ENCODE measurements around the gene AIP.

AIP gene

GRCh38 chr11:67482827-67483798 lies at the start of gene AIP:
TSS of gene AIP (plus strand) at chr11:67483026. CDS start at chr11:67483159, 133 bp downstream.
- peak; percentile 91 to 96 for DNase-seq (ENCODE audit: extremely low read depth in 1 of 2, low read depth in 1 of 2)

- no peak for DNase-seq (ENCODE audit: extremely low read depth in 1 of 2, low read depth in 1 of 2)
Measured at GRCh38 chr11:67433536-67434394, 49.1 kb upstream of the AIP start.

GRCh38 chr11:67434395-67434881 lies 48.4 kb upstream of the AIP start:
- no peak for DNase-seq (ENCODE audit: extremely low read depth in 1 of 2, low read depth in 1 of 2)

- DNase-seq (ENCODE audit: extremely low read depth in 1 of 2, low read depth in 1 of 2): no peak
Measured at GRCh38 chr11:67435031-67435726, 47.6 kb upstream of the AIP start.

GRCh38 chr11:67435727-67436458 lies 46.9 kb upstream of the AIP start:
- DNase-seq (ENCODE audit: extremely low read depth in 1 of 2, low read depth in 1 of 2): no peak

- peak in 1 of 2 donors; percentile 75 for DNase-seq (ENCODE audit: extremely low read depth in 1 of 2, low read depth in 1 of 2)
Measured at GRCh38 chr11:67436459-67437081, 46.3 kb upstream of the AIP start.

- DNase-seq (ENCODE audit: extremely low read depth in 1 of 2, low read depth in 1 of 2): no peak
Measured at GRCh38 chr11:67437082-67437808, 45.6 kb upstream of the AIP start, which contains the start of gene PTPRCAP. TSS of gene PTPRCAP (minus strand) at chr11:67437682. CDS start at chr11:67437619, 63 bp downstream.

GRCh38 chr11:67437809-67438157 lies 45.0 kb upstream of the AIP start:
- DNase-seq (ENCODE audit: extremely low read depth in 1 of 2, low read depth in 1 of 2): no peak

- peak in 1 of 2 donors; percentile 83 for DNase-seq (ENCODE audit: extremely low read depth in 1 of 2, low read depth in 1 of 2)
Measured at GRCh38 chr11:67438158-67438902, 44.5 kb upstream of the AIP start.

GRCh38 chr11:67439321-67440228 lies 43.3 kb upstream of the AIP start:
- no peak for DNase-seq (ENCODE audit: extremely low read depth in 1 of 2, low read depth in 1 of 2)

GRCh38 chr11:67440229-67441097 lies 42.4 kb upstream of the AIP start:
- DNase-seq (ENCODE audit: extremely low read depth in 1 of 2, low read depth in 1 of 2): no peak

- no peak for DNase-seq (ENCODE audit: extremely low read depth in 1 of 2, low read depth in 1 of 2)
Measured at GRCh38 chr11:67441098-67441563, 41.7 kb upstream of the AIP start.

- DNase-seq (ENCODE audit: extremely low read depth in 1 of 2, low read depth in 1 of 2): no peak
Measured at GRCh38 chr11:67441731-67442351, 41.0 kb upstream of the AIP start.

GRCh38 chr11:67442504-67443404 lies 40.1 kb upstream of the AIP start:
- DNase-seq (ENCODE audit: extremely low read depth in 1 of 2, low read depth in 1 of 2): no peak

GRCh38 chr11:67445515-67445914 lies 37.3 kb upstream of the AIP start:
- no peak for DNase-seq (ENCODE audit: extremely low read depth in 1 of 2, low read depth in 1 of 2)
